ENCODE results near the gene PCSK9.

PCSK9 gene

DNA sequence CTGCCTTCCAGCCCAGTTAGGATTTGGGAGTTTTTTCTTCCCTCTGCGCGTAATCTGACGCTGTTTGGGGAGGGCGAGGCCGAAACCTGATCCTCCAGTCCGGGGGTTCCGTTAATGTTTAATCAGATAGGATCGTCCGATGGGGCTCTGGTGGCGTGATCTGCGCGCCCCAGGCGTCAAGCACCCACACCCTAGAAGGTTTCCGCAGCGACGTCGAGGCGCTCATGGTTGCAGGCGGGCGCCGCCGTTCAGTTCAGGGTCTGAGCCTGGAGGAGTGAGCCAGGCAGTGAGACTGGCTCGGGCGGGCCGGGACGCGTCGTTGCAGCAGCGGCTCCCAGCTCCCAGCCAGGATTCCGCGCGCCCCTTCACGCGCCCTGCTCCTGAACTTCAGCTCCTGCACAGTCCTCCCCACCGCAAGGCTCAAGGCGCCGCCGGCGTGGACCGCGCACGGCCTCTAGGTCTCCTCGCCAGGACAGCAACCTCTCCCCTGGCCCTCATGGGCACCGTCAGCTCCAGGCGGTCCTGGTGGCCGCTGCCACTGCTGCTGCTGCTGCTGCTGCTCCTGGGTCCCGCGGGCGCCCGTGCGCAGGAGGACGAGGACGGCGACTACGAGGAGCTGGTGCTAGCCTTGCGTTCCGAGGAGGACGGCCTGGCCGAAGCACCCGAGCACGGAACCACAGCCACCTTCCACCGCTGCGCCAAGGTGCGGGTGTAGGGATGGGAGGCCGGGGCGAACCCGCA lies at the start of gene PCSK9:
TSS of gene PCSK9 (plus strand) at position 207 of the 741 bp plus-strand sequence. CDS start at position 497, 290 bp downstream.
- no peak within 1 kb of the TSS for H3K4me3 ChIP-seq (ENCODE audit: low read depth, low read length)
- H3K27ac ChIP-seq, result no peak within 1 kb of the TSS
- no peak for DNase-seq
- no peaks in the 10 kb centered on the region for H3K36me3 ChIP-seq
- TF ChIP-seq, protein P1, sequence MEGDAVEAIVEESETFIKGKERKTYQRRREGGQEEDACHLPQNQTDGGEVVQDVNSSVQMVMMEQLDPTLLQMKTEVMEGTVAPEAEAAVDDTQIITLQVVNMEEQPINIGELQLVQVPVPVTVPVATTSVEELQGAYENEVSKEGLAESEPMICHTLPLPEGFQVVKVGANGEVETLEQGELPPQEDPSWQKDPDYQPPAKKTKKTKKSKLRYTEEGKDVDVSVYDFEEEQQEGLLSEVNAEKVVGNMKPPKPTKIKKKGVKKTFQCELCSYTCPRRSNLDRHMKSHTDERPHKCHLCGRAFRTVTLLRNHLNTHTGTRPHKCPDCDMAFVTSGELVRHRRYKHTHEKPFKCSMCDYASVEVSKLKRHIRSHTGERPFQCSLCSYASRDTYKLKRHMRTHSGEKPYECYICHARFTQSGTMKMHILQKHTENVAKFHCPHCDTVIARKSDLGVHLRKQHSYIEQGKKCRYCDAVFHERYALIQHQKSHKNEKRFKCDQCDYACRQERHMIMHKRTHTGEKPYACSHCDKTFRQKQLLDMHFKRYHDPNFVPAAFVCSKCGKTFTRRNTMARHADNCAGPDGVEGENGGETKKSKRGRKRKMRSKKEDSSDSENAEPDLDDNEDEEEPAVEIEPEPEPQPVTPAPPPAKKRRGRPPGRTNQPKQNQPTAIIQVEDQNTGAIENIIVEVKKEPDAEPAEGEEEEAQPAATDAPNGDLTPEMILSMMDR (IDR thresholded peaks at IDR 0.05; ENCODE audit: low read depth, low read length), result no peak
- H3K27me3 ChIP-seq (ENCODE audit: insufficient read depth, low read depth, severe bottlenecking), result no peaks in the 10 kb centered on the region
- peaks cover 2% of the 10 kb centered on the region for H3K9me3 ChIP-seq (ENCODE audit: severe bottlenecking)

DNA sequence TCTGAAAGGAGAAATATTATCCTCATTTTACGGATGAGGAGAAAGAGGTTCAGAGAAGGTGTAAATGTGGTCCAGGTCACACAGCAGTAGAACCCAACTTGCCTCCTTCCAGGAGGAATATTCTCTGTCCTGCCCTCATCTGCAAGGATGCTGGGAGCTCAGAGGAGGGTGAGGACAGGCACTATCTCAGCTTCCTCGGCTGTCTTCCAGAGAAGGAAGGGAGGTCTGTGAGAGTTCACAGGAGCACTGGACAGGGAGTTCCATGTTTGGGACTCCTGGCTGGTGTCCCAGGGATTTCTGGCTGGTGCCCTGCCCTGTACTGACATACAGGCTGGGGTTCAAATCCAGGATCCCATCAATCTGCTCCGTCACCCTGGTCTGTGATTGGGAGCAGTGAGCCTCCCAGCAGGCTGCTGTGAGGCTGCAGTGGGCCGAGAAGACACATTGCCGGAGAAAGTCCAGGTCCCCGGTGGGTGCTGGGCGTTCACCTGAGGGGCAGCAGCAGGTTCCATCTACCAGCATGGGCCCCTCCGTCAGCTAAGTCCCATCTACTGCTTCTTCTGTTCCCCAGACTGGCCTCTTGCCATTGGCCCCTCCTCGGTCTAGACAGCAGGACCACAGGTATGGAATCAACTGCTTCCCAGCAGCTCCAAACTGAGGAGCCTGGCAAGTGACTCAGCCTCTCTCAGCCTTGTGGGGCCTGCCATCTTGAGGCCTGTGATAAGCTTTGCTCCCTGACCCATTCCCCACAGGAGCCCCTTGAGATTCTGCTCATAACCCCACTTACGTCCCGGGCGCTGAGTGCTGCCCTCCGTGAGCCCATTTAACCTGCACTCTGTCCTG lies 49.2 kb upstream of the PCSK9 start:
- Histone ChIP-seq H3K4me3 (ENCODE audit: low read depth, low read length) (no peak overlapping the region), H3K36me3 (no peaks in the 10 kb centered on the region)
- TF ChIP-seq, protein P1 (IDR thresholded peaks at IDR 0.05; ENCODE audit: low read depth, low read length), result peak; percentile 13; the same call in 1 of the 2 replicates

DNA sequence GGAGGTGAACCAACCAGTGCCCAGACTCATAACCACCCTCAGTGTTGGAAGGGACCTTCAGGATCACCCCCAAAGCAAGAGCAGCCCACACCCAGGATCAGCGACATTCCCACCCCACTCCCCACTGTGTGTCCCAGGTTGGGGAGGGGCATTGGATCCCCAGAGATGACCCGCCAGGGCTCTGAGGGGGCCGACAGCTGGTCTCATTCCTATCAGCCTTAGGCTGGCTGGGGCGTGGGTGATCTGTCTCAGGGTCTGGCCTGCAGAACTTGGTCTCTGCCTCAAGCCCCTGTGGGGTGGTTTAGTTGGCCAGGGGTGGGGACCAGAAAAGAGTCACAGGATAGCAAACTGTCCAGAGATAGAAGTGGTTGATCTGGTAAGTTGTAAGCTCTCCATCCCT lies 48.4 kb upstream of the PCSK9 start:
- H3K27me3 ChIP-seq (ENCODE audit: insufficient read depth, low read depth, severe bottlenecking), result no peaks in the 10 kb centered on the region
- no peak overlapping the region for H3K4me3 ChIP-seq (ENCODE audit: low read depth, low read length)
- TF ChIP-seq, protein P1 (IDR thresholded peaks at IDR 0.05; ENCODE audit: low read depth, low read length), result no peak
- H3K27ac ChIP-seq, result no peak overlapping the region
- no peak for DNase-seq
- H3K36me3 ChIP-seq, result no peaks in the 10 kb centered on the region
- H3K9me3 ChIP-seq (ENCODE audit: severe bottlenecking), result no peaks in the 10 kb centered on the region

More for the DNA sequence above, 49.2 kb upstream of the PCSK9 start:
- no peak for DNase-seq
- H3K9me3 ChIP-seq (ENCODE audit: severe bottlenecking), result no peaks in the 10 kb centered on the region
- no peak overlapping the region for H3K27ac ChIP-seq
- H3K27me3 ChIP-seq (ENCODE audit: insufficient read depth, low read depth, severe bottlenecking), result no peaks in the 10 kb centered on the region

DNA sequence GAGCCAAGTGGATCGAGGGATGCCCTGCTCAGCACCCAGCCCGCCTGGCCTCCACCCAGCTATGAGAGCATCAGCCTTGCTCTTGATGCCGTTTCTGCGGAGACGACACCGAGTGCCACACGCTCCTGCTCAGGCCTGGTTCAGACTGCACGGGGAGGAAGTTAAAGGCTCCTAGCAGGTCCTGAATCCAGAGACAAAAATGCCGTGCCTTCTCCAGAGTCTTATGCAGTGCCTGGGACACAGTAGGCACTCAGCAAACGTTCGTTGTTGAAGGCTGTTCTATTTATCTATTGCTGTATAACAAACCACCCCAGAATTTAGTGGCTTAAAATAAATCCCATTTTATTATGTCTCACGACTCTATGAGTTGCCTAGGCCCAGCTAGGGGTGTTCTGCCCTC lies 47.4 kb upstream of the PCSK9 start:
- Histone ChIP-seq H3K9me3 (ENCODE audit: severe bottlenecking) (no peaks in the 10 kb centered on the region), H3K27me3 (ENCODE audit: insufficient read depth, low read depth, severe bottlenecking) (no peaks in the 10 kb centered on the region), H3K27ac (no peak overlapping the region), H3K4me3 (ENCODE audit: low read depth, low read length) (no peak overlapping the region), H3K36me3 (no peaks in the 10 kb centered on the region)
- DNase-seq, result no peak
- TF ChIP-seq, protein P1 (IDR thresholded peaks at IDR 0.05; ENCODE audit: low read depth, low read length), result no peak

DNA sequence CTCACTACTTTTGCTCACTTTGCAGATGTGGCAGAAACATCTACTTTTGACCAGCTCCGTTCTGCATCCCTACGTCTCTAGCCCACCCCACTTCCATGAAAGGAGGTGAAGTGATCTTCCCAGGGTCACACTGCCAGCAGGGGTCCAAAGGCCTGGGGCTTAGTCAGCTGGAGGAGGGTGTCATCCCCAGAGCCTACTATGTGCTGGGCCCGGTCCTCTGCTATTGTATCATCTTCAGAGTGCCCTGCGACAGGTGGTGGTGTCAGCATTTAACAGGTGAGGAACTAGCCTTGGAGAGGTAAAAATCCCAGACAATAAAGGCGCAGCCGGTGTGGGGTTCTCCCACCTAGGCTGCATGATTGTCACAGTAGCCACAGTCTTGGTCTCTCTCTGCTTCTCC lies 46.2 kb upstream of the PCSK9 start:
- H3K36me3 ChIP-seq, result no peaks in the 10 kb centered on the region
- no peak overlapping the region for H3K27ac ChIP-seq
- DNase-seq, result no peak
- no peaks in the 10 kb centered on the region for H3K9me3 ChIP-seq (ENCODE audit: severe bottlenecking)
- TF ChIP-seq, protein P1 (IDR thresholded peaks at IDR 0.05; ENCODE audit: low read depth, low read length), result no peak
- H3K27me3 ChIP-seq (ENCODE audit: insufficient read depth, low read depth, severe bottlenecking), result no peaks in the 10 kb centered on the region
- no peak overlapping the region for H3K4me3 ChIP-seq (ENCODE audit: low read depth, low read length)

All from WERI-Rb-1 (cell line).